ENCODE measurements around the gene FGF7.

DNA sequence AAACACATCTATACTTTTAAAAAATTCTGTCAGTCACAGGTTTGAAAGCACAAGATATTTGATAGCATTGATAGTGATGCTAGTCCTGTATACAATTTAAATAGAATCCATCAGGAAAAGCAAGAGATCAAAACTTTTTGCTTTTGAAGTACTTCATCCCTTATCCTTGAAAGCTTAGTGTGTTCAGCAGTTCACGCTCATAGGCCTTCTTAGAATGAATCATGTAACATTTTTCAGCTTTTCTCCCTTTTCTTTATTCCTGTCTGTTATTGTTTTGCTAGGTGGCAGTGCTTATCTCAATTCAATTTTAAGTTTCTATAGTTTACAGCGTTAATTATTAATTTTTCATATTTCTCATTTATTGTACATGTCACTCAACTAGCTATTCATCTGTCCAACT lies 69.1 kb downstream of the FGF7 start:
- TF ChIP-seq POLR2A (IDR thresholded peaks at IDR 0.05) = no peak
- TF ChIP-seq, protein P1, sequence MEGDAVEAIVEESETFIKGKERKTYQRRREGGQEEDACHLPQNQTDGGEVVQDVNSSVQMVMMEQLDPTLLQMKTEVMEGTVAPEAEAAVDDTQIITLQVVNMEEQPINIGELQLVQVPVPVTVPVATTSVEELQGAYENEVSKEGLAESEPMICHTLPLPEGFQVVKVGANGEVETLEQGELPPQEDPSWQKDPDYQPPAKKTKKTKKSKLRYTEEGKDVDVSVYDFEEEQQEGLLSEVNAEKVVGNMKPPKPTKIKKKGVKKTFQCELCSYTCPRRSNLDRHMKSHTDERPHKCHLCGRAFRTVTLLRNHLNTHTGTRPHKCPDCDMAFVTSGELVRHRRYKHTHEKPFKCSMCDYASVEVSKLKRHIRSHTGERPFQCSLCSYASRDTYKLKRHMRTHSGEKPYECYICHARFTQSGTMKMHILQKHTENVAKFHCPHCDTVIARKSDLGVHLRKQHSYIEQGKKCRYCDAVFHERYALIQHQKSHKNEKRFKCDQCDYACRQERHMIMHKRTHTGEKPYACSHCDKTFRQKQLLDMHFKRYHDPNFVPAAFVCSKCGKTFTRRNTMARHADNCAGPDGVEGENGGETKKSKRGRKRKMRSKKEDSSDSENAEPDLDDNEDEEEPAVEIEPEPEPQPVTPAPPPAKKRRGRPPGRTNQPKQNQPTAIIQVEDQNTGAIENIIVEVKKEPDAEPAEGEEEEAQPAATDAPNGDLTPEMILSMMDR (IDR thresholded peaks at IDR 0.05) = no peak

Measured in testis (tissue), 2 donors.